Measurements from ENCODE around the gene HECW1.

Gene HECW1

GRCh38 chr7:43487731-43488073, 375.3 kb downstream of the HECW1 start:
- TF ChIP-seq TOX (CRISPR knock-in tag; IDR thresholded peaks at IDR 0.05; ENCODE audit: borderline replicate concordance) (no peak), PATZ1 (CRISPR knock-in tag; IDR thresholded peaks at IDR 0.05; ENCODE audit: borderline replicate concordance) (no peak), TCF4 (CRISPR knock-in tag; IDR thresholded peaks at IDR 0.05; ENCODE audit: borderline replicate concordance) (no peak), ZNF565 (CRISPR knock-in tag; conservative IDR thresholded peaks at IDR 0.05; ENCODE audit: low read depth) (no peak), ISL1 (CRISPR knock-in tag; IDR thresholded peaks at IDR 0.05) (no peak), ESRRG (CRISPR knock-in tag; IDR thresholded peaks at IDR 0.05) (no peak), BACH2 (CRISPR knock-in tag; IDR thresholded peaks at IDR 0.05; ENCODE audit: borderline replicate concordance) (no peak), ZFP3 (CRISPR knock-in tag; IDR thresholded peaks at IDR 0.05) (no peak), OSR1 (CRISPR knock-in tag; IDR thresholded peaks at IDR 0.05) (no peak), ZNF8 (CRISPR knock-in tag; IDR thresholded peaks at IDR 0.05) (no peak), PPARA (CRISPR knock-in tag; IDR thresholded peaks at IDR 0.05; ENCODE audit: borderline replicate concordance) (no peak), TSHZ2 (CRISPR knock-in tag; IDR thresholded peaks at IDR 0.05) (no peak), POU6F1 (CRISPR knock-in tag; IDR thresholded peaks at IDR 0.05; ENCODE audit: borderline replicate concordance, low read depth) (no peak)

GRCh38 chr7:43489257-43489656, 376.8 kb downstream of the HECW1 start:
- no peak for ATAC-seq
- no peak for TF ChIP-seq ZC3H10 (CRISPR knock-in tag; IDR thresholded peaks at IDR 0.05)
- no peak for TF ChIP-seq TSHZ2 (CRISPR knock-in tag; IDR thresholded peaks at IDR 0.05)
- TF ChIP-seq CSDC2 (CRISPR knock-in tag; IDR thresholded peaks at IDR 0.05) = no peak
- no peak for TF ChIP-seq GLIS3 (CRISPR knock-in tag; IDR thresholded peaks at IDR 0.05)
- TF ChIP-seq PPARA (CRISPR knock-in tag; IDR thresholded peaks at IDR 0.05; ENCODE audit: borderline replicate concordance) = no peak
- no peak for TF ChIP-seq TCF4 (CRISPR knock-in tag; IDR thresholded peaks at IDR 0.05; ENCODE audit: borderline replicate concordance)
- no peak for TF ChIP-seq CSRNP3 (CRISPR knock-in tag; IDR thresholded peaks at IDR 0.05)
- TF ChIP-seq ISL1 (CRISPR knock-in tag; IDR thresholded peaks at IDR 0.05) = no peak
- TF ChIP-seq RARB (CRISPR knock-in tag; IDR thresholded peaks at IDR 0.05) = no peak
- TF ChIP-seq ZFP30 (CRISPR knock-in tag; IDR thresholded peaks at IDR 0.05) = no peak
- no peak for TF ChIP-seq CREB5 (CRISPR knock-in tag; IDR thresholded peaks at IDR 0.05; ENCODE audit: low read depth)
- TF ChIP-seq ESRRG (CRISPR knock-in tag; IDR thresholded peaks at IDR 0.05) = no peak
- no peak for TF ChIP-seq OSR1 (CRISPR knock-in tag; IDR thresholded peaks at IDR 0.05)
- no peak for TF ChIP-seq ZNF8 (CRISPR knock-in tag; IDR thresholded peaks at IDR 0.05)
- no peak for TF ChIP-seq ZFP3 (CRISPR knock-in tag; IDR thresholded peaks at IDR 0.05)
- TF ChIP-seq ZNF565 (CRISPR knock-in tag; conservative IDR thresholded peaks at IDR 0.05; ENCODE audit: low read depth) = no peak
- TF ChIP-seq POU6F1 (CRISPR knock-in tag; IDR thresholded peaks at IDR 0.05; ENCODE audit: borderline replicate concordance, low read depth) = no peak
- TF ChIP-seq ARNTL (CRISPR knock-in tag; IDR thresholded peaks at IDR 0.05; ENCODE audit: borderline replicate concordance, low read depth) = no peak
- TF ChIP-seq BACH2 (CRISPR knock-in tag; IDR thresholded peaks at IDR 0.05; ENCODE audit: borderline replicate concordance) = no peak

More at GRCh38 chr7:43487731-43488073, 375.3 kb downstream of the HECW1 start:
- ATAC-seq = no peak

Data from SK-N-SH treated with all-trans-retinoic acid at 6 μM for 48 hours (cell line).